H1 (cell line): ENCODE results near the gene CUL4A.

Experiments used
- POLR2A ChIP-seq, 2 experiments: IDR thresholded peaks; 1 replicate in 1 of 2; 2 replicates in 1 of 2; pipeline ENCODE4 v1.6.1; 2011; ENCODE audit warnings: low read depth in 2 of 2, low read length in 2 of 2, mild to moderate bottlenecking in 2 of 2; ENCODE audit errors: control extremely low read depth in 1 of 2
- POLR2AphosphoS5 ChIP-seq: IDR thresholded peaks from 2 replicates; pipeline ENCODE4 v1.6.1; 2011; ENCODE audit warnings: low read depth, low read length
- RAD21 ChIP-seq, 2 experiments: IDR thresholded peaks in 1 of 2; conservative IDR thresholded peaks in 1 of 2; 2 replicates each; pipeline ENCODE4 v1.6.1; 2011; ENCODE audit warnings: low read depth in 2 of 2, low read length in 2 of 2, improper control_type of control experiment in 1 of 2, inconsistent platforms in 1 of 2, mild to moderate bottlenecking in 1 of 2, moderate library complexity in 1 of 2
- SIN3A ChIP-seq, 2 experiments: IDR thresholded peaks in 1 of 2; conservative IDR thresholded peaks in 1 of 2; 2 replicates each; pipeline ENCODE4 v1.6.1; 2011 to 2012; ENCODE audit warnings: low read length in 2 of 2, improper control_type of control experiment in 1 of 2, low read depth in 1 of 2, mild to moderate bottlenecking in 1 of 2
- SP1 ChIP-seq: IDR thresholded peaks from 2 replicates; pipeline ENCODE4 v1.6.1; 2011; ENCODE audit warnings: low read depth, low read length
- SP4 ChIP-seq: IDR thresholded peaks from 2 replicates; pipeline ENCODE4 v1.6.1; 2012; ENCODE audit warnings: low read length, inconsistent platforms
- SUZ12 ChIP-seq: fragments of 200-600 bp; sonication (generic); IDR thresholded peaks from 2 replicates; pipeline ENCODE4 v1.6.1; 2012; ENCODE audit warnings: mild to moderate bottlenecking, inconsistent platforms, low read length, moderate library complexity, mixed read lengths
- TF ChIP-seq, protein P1 (sequence below), 3 experiments: IDR thresholded peaks; 1 replicate in 2 of 3; 2 replicates in 1 of 3; pipeline versions ENCODE4 v1.5.1 to v1.6.1; 2011; ENCODE audit warnings: low read length in 3 of 3, mild to moderate bottlenecking in 3 of 3, inconsistent platforms in 2 of 3, low read depth in 1 of 3, moderate library complexity in 1 of 3; ENCODE audit not compliant: insufficient read depth in 1 of 3; ENCODE audit errors: control extremely low read depth in 1 of 3

DNA sequence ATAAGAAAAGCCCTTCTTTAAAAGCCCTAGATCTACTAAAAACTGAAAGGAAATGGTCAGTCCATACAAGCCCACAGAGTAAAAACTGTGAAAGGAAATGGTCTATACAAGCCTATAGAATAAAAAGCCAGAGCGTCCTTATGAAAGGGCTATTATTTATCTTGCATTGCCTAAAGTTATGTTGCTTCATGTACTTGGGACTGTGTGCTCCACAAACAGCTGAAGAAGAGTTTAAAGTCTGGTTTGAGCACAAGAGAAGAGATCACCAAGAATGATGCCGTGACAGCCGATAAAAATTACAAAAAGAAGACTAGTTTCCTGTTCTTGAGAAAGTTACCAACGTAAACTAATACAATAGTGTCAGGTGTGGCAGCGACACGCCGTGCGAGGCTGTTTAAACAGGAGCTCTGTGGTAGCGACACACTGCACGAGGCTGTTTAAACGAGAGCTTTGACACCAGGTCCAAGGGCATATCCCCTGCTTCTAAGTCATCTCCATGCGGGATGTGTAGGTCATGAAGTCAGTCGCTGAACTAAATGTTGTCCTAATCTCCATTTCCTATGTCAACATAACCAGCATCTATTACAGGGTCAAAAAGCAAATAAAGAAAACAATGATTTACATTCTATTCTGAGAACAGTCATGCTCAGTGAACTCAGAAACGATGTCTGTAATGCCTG is 25.8 kb upstream of the CUL4A start:
- TF ChIP-seq SIN3A (conservative IDR thresholded peaks at IDR 0.05 in 1 of 2, IDR thresholded peaks at IDR 0.05 in 1 of 2; ENCODE audit: low read depth in 1 of 2, low read length in 2 of 2) = no peak
- TF ChIP-seq, protein P1, sequence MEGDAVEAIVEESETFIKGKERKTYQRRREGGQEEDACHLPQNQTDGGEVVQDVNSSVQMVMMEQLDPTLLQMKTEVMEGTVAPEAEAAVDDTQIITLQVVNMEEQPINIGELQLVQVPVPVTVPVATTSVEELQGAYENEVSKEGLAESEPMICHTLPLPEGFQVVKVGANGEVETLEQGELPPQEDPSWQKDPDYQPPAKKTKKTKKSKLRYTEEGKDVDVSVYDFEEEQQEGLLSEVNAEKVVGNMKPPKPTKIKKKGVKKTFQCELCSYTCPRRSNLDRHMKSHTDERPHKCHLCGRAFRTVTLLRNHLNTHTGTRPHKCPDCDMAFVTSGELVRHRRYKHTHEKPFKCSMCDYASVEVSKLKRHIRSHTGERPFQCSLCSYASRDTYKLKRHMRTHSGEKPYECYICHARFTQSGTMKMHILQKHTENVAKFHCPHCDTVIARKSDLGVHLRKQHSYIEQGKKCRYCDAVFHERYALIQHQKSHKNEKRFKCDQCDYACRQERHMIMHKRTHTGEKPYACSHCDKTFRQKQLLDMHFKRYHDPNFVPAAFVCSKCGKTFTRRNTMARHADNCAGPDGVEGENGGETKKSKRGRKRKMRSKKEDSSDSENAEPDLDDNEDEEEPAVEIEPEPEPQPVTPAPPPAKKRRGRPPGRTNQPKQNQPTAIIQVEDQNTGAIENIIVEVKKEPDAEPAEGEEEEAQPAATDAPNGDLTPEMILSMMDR (IDR thresholded peaks at IDR 0.05; ENCODE audit: control extremely low read depth in 1 of 3, insufficient read depth in 1 of 3, low read depth in 1 of 3, low read length in 3 of 3) = no peak
- no peak for TF ChIP-seq SP4
- no peak for TF ChIP-seq POLR2A (IDR thresholded peaks at IDR 0.05; ENCODE audit: control extremely low read depth in 1 of 2, low read depth in 2 of 2, low read length in 2 of 2)
- no peak for TF ChIP-seq POLR2AphosphoS5
- no peak for TF ChIP-seq RAD21 (IDR thresholded peaks at IDR 0.05 in 1 of 2, conservative IDR thresholded peaks at IDR 0.05 in 1 of 2; ENCODE audit: low read depth in 2 of 2, low read length in 2 of 2)
- TF ChIP-seq SP1 = no peak
- TF ChIP-seq SUZ12 = no peak
